Esophagus mucosa (tissue), 1 donor: ENCODE data around the gene KRTAP5-8. TPM values are rescaled to one million over a fixed set of nuclear protein-coding genes. Genes with fewer than 3 reads are reported as not detected.
"Not testable (repeated sequence)": the region's sequence is repeated elsewhere in the genome, so short reads cannot be mapped to it uniquely, and the experiment has no call there.

ENCODE experiments used
- ATAC-seq: fragments of 200-7000 bp; cut with Tn5 transposase; one replicate; pipeline ENCODE4 v1.9.1; 2020
- total RNA-seq: library from RNA; stranded (reverse); gene quantifications from one replicate; pipeline ENCODE4 v1.2.4, GENCODE V29; 2023
- donor health status: DM: yes; HTN: yes; CAD: no.

The KRTAP5-8 gene
- total RNA-seq, 1 donor from 2014 or later, result 0.32 TPM

GRCh38 chr11:71544525-71545214, 6.8 kb downstream of the KRTAP5-8 start:
- no peak for ATAC-seq

- ATAC-seq, result no peak
Measured at GRCh38 chr11:71545405-71545966, 7.7 kb downstream of the KRTAP5-8 start.

DNA sequence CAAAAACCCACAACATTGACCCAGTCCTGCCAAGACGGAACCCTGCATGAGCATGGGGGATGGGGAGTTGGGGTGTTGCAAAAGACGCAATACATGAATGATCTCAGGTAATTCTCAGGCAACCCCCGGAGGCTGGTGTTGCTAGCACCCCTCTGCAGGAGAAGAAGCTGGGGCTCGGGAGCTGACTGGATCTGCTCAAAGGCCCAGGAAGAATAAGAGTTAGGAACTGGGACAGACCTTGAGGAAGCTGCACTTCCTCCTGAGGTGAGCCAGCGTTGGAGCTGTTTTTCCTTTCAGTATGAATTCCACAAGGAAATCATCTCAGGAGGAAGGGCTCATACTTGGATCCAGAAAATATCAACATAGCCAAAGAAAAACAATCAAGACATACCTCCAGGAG, 10.3 kb downstream of the KRTAP5-8 start, which contains the start of gene KRTAP5-9:
TSS of gene KRTAP5-9 (plus strand) at position 301 of the 400 bp plus-strand sequence. CDS start 238 bp downstream, outside the sequence.
- ATAC-seq, result no peak

DNA sequence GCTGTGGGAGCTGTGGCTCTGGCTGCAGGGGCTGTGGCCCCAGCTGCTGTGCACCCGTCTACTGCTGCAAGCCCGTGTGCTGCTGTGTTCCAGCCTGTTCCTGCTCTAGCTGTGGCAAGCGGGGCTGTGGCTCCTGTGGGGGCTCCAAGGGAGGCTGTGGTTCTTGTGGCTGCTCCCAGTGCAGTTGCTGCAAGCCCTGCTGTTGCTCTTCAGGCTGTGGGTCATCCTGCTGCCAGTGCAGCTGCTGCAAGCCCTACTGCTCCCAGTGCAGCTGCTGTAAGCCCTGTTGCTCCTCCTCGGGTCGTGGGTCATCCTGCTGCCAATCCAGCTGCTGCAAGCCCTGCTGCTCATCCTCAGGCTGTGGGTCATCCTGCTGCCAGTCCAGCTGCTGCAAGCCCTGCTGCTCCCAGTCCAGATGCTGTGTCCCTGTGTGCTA, 10.9 kb downstream of the KRTAP5-8 start:
- no peak for ATAC-seq

GRCh38 chr11:71551711-71552110, 13.9 kb downstream of the KRTAP5-8 start:
- no peak for ATAC-seq

GRCh38 chr11:71554996-71555395, 17.2 kb downstream of the KRTAP5-8 start:
- ATAC-seq, result no peak

DNA sequence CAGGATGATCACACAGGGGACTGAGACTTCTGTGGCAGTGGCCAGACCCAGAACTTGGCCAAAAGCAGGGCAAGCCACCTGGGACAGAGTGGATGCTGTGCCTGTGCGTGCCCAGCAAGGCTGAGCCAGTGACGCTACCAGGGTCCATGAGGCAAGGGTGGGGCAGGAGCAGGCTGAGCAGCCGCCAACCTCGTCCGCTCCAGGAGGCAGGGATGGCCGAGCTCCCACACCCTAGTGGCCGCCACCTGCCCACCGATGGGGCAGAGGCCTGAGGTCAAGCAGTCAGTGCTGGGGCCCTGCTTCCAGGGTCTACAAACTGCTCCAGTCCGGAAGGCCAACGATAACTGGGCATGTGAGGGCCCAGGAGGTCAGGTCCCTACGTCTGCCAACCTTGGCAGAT, 17.7 kb downstream of the KRTAP5-8 start:
- no peak for ATAC-seq

DNA sequence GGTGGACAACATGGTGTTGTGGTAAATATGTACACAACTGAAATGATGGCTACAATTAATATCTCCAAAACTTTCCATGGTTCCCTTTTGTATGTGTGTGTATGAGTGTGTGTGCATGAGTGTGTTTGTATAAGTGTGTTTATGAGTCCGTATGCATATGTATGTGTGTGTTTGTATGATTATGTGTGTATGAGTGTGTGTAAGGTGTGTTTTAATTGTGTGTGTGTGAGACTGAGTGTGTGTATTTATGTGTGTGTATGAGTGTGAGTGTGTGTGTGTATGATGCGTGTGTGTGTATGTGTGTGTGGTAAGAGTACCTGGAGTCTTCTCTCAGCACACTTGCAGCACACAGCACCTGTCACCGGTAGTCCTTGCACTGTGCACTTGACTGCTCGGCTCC, 18.2 kb downstream of the KRTAP5-8 start:
- no peak for ATAC-seq

GRCh38 chr11:71557257-71557656, 19.4 kb downstream of the KRTAP5-8 start:
- no peak for ATAC-seq

- no peak for ATAC-seq
Measured at GRCh38 chr11:71558996-71559395, 21.2 kb downstream of the KRTAP5-8 start.

GRCh38 chr11:71562120-71562519, 24.3 kb downstream of the KRTAP5-8 start:
- no peak for ATAC-seq

GRCh38 chr11:71563406-71563805, 25.6 kb downstream of the KRTAP5-8 start:
- ATAC-seq, result no peak

- no peak for ATAC-seq
Measured at GRCh38 chr11:71564430-71564829, 26.6 kb downstream of the KRTAP5-8 start.

DNA sequence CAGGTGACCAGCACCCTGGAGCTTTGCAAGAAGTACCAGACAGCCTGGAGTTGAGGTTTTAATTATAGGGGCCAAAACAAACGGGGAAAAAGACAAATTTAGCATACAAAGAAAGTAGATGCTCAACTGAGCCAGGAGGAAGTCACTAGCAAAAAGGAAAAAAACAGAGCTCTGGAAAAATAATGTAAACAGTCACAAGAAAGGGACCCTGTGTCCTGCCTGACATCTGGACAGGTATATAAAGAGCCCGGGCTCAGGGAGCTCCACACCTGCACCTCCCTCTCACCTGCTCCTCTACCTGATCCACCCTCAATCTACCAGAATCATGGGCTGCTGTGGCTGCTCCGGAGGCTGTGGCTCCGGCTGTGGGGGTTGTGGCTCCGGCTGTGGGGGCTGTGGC, 27.4 kb downstream of the KRTAP5-8 start, which contains the start of gene KRTAP5-10:
TSS of gene KRTAP5-10 (plus strand) at position 301 of the 400 bp plus-strand sequence. CDS start at position 326, 25 bp downstream.
- no peak for ATAC-seq

DNA sequence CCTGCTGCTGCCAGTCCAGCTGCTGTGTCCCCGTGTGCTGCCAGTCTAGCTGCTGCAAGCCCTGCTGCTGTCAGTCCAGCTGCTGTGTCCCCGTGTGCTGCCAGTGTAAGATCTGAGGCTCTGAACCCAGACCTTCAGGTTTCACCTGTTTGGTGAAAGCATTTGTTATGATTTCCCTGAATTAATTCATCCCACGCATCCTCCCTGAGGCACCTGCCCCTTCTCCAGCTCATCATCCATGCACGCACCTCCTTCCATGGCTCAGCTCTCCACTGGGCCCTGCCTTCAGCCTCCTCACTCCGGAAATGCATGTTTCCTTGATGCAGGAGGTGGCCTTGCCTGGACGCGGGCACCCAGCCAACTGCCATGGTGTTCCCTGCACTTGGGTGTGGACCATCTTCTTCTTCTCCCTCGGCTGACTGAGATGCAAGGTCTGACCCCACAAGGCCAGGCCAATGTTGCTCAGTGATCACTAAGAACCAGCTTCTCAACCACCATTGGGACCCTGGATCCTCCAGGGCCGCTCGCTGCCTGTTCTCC, 28.3 kb downstream of the KRTAP5-8 start:
- ATAC-seq, result peak; percentile 74

DNA sequence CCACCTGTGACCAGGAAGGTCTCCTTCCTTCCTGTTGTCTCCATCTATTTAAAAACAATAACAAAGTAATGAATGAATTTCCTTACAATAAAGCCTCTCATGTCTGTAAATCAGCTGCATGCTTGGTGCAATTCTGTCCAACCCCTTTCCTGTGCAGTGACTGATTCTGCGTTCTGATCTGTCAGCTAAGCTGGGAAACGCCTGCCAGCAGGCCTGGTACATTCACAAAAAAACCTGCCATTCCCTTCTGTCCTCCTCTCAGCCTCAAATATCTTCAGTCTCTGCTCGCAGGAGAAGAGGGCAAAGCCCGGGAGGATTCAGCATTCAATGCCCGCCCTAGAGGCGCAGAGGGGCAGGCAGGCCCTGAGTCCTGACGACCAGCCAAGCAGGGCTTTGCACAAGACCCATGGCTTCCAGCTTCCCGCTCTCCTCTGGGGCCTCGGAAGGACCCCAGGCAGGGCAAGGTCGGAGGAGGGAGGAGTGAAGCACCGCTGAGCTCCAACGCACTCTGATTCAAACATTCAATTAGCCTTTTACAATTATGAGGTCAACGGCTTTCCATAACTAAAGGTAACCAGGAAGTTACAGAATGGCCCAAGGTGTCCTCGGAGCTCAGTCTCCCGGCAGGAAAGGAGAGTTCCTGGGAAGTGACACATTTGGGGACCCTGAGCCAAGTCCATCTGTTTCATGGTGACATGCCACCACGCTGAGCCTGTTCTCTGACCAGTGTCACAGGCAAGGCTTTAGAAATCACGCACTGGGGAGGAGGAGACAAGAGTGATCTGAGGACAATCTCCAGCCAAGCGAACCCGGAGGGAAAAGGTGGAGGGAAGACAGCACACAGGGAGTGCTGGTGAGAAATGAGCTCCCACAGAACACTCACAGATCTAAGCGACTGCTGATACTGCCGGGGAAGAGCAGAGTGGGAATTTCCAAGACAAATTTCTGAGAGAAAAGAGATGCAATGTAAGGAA, 29.1 kb downstream of the KRTAP5-8 start:
- ATAC-seq, result not testable (repeated sequence)

DNA sequence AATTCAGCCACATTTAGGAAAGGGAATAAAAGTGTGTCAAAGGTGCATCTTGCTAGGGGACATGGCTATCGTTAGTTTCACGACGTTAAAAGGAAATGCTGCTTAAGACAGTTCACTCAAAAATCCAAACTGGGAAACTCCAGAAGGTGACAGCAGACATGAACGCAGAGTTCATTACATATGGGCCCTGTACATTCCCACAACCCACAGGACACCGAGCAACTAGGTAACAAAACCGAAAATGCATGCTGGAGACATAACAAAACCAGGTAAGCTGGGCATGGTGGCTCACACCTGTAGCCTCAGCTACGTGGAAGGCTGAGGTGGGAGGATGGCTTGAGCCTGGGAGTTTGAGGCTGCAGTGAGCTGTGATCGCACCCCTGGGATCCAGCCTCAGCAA, 29.8 kb downstream of the KRTAP5-8 start:
- ATAC-seq, result not testable (repeated sequence)

DNA sequence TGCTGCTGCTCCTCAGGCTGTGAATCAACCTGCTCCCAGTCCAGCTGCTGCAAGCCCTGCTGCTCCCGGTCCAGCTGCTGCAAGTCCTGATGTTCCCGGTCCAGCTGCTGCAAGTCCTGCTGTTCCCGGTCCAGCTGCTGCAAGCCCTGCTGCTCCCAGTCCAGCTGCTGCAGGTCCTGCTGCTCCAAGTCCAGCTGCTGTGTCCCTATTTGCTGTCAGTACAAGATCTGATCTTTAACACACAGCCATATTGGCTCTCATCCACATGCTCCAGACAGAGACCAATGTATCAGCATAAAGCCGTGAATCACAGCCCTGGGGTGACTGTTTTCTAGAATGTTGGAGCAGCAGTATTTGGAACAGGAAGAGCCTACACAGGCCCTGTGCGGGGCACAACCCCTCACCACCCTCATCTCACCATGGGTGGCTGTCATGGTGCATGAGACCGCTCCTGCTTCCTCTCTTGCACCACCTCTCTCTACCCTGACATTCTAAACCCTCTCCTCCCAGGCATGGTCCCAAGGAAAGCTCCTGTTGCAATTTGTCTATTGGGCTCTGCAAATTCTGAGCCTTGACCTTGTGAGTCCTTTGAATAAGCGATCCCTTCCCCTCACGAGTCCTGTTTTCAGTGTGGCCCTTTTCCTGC, 31.0 kb downstream of the KRTAP5-8 start:
- ATAC-seq, result peak; percentile 36

GRCh38 chr11:71571101-71571850, 33.5 kb downstream of the KRTAP5-8 start:
- not testable (repeated sequence) for ATAC-seq

GRCh38 chr11:71572811-71573210, 35.0 kb downstream of the KRTAP5-8 start:
- no peak for ATAC-seq

- ATAC-seq, result no peak
Measured at GRCh38 chr11:71574418-71574817, 36.6 kb downstream of the KRTAP5-8 start.
